Naive thymus-derived CD8-positive, alpha-beta T cell (primary cell): ENCODE results near the gene RHEB. TPM values are rescaled to one million over a fixed set of nuclear protein-coding genes. Genes with fewer than 3 reads are reported as not detected.

Source experiments
- ATAC-seq, 2 donors: fragments of 150-1000 bp; cut with Tn5 transposase in 1 of 2; sonication (Bioruptor Pico), chemical (Tn5 transposase) in 1 of 2; 1 replicate in 1 of 2; 2 replicates in 1 of 2; pipeline ENCODE4 v1.10.0; 2021; ENCODE audit warnings: mild to moderate bottlenecking in 2 of 2, moderate library complexity in 2 of 2
- POLR2A ChIA-PET: fragments of 350-600 bp; sonication (Branson Sonifier 250); formaldehyde crosslinking; loops from one replicate; lab custom pipeline; 2021; ENCODE audit warnings: antibody characterized with exemption; lab: Charles Lee
- DNase-seq, 10 donors: peaks; one replicate each; pipeline versions ENCODE4 v3.0.0 to v3.0.0-alpha.2; 2020 to 2022
- H3K27ac Mint-ChIP-seq, 10 donors: one replicate each; pipeline ENCODE4 v1.8.0; 2020 to 2022; ENCODE audit warnings: mild to moderate bottlenecking in 10 of 10, mixed read lengths in 10 of 10, moderate library complexity in 4 of 10, inconsistent platforms in 1 of 10
- H3K27me3 Mint-ChIP-seq, 5 donors: one replicate each; pipeline ENCODE4 v1.8.0; 2021 to 2022; ENCODE audit warnings: mixed read lengths in 5 of 5
- H3K36me3 Mint-ChIP-seq, 3 donors: one replicate each; pipeline ENCODE4 v1.8.0; 2020 to 2022; ENCODE audit warnings: mixed read lengths in 3 of 3, mild to moderate bottlenecking in 2 of 3, inconsistent platforms in 1 of 3
- H3K4me1 Mint-ChIP-seq, 4 donors: one replicate each; pipeline ENCODE4 v1.8.0; 2021 to 2022; ENCODE audit warnings: mixed read lengths in 4 of 4
- H3K4me3 Mint-ChIP-seq, 10 donors: one replicate each; pipeline ENCODE4 v1.8.0; 2020 to 2022; ENCODE audit warnings: mild to moderate bottlenecking in 10 of 10, mixed read lengths in 10 of 10, moderate library complexity in 6 of 10, inconsistent platforms in 1 of 10
- H3K9me3 Mint-ChIP-seq, 9 donors: one replicate each; pipeline ENCODE4 v1.8.0; 2020 to 2022; ENCODE audit warnings: mixed read lengths in 9 of 9, mild to moderate bottlenecking in 3 of 9, inconsistent platforms in 1 of 9, moderate library complexity in 1 of 9
- polyA plus RNA-seq, 3 donors: library from polyadenylated mRNA; unstranded; fragments of 300-500 nt; fragmentation: Illumina TruSeq; gene quantifications; one replicate each; pipeline ENCODE4 v1.2.3, GENCODE V29; 2021
- total RNA-seq, 8 experiments: library from RNA in 2 of 8; stranded (reverse) in 2 of 8; gene quantifications; one replicate each; pipeline ENCODE4 v1.2.3 and lab custom pipeline; 2021 to 2026

The RHEB gene
- total and polyA plus RNA-seq, 5 experiments from 2014 or later = 31.2 to 48.8 (median 43.7) TPM

DNA sequence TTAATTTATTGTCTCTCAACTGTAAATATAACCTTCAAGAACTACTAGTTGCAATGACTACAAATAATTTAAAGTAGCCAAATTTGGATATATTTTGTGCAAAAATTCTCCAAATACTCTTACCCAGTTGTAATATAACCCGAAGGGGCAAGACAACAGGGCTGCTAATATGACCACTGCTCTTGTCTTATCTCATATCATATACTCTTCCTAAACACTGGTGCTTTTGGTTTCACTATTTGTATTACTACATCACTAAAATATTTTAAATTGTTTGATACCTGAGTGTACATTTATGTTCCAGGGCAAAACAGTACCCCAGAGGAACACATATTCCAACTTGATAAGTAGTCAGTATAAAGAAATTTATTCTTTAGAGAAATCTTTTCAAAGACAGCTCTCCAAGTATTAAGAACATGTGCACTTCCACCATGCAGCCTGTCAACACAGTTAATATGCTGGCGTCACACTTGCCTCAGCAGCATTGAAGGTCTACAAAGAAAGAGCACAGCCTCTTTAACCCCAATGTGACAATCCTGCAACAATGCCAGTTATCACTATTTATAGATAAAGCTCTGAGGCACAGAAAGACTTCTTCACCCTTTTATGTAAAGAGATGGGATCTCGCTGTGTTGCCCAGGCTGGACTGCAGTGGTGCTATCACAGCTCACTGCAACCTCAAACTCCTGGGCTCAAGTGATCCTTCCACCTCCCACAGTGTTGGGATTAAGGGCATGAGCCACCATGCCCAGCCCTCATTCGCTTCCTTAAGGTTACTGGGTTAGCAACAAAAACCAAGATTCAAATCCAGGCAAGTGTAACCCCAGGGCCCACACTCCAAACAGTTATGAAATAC, 37.8 kb downstream of the RHEB start:
- Mint-ChIP-seq H3K27me3 (no peaks in the 10 kb centered on the region), H3K4me3 (no peak overlapping the region), H3K27ac (no peak overlapping the region), H3K4me1 (peaks cover 20 to 33% (median 24%) of the 10 kb centered on the region in 4 donors), H3K9me3 (no peaks in the 10 kb centered on the region), H3K36me3 (peaks cover 5 to 84% (median 10%) of the 10 kb centered on the region in 3 donors)
- POLR2A ChIA-PET = no interaction called here
- ATAC-seq (no peak), DNase-seq (no peak)

DNA sequence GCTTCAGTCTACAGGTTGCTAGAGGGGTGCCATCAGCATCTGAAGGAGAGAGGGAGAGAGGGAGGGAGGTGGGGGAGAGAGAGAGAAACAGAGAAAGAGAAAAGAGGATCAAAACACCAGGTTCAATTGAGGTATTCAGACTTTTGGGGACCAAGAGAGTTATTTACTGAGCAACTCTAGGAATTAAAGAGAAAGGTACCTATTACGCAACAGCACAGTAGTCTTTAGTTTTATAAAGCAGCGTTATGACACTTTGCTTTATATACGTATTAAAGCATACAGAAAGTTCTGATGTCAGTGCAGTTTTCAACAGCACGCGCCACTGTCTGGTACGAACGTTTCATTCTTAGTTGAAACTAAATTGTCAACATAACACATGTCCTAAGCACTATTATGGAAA, 41.8 kb downstream of the RHEB start:
- POLR2A ChIA-PET = interaction anchor here (0.7 kb wide), 1 partner anchor 16 kb away, joined by 3 read pairs; no protein-coding TSS in a partner anchor
- Mint-ChIP-seq H3K36me3 (peaks cover 2 to 68% (median 8%) of the 10 kb centered on the region in 3 donors), H3K9me3 (no peaks in the 10 kb centered on the region), H3K27ac (no peak overlapping the region), H3K27me3 (no peaks in the 10 kb centered on the region), H3K4me3 (no peak overlapping the region), H3K4me1 (peaks cover 10 to 21% (median 16%) of the 10 kb centered on the region in 4 donors)
- no peak for DNase-seq
- no peak for ATAC-seq

DNA sequence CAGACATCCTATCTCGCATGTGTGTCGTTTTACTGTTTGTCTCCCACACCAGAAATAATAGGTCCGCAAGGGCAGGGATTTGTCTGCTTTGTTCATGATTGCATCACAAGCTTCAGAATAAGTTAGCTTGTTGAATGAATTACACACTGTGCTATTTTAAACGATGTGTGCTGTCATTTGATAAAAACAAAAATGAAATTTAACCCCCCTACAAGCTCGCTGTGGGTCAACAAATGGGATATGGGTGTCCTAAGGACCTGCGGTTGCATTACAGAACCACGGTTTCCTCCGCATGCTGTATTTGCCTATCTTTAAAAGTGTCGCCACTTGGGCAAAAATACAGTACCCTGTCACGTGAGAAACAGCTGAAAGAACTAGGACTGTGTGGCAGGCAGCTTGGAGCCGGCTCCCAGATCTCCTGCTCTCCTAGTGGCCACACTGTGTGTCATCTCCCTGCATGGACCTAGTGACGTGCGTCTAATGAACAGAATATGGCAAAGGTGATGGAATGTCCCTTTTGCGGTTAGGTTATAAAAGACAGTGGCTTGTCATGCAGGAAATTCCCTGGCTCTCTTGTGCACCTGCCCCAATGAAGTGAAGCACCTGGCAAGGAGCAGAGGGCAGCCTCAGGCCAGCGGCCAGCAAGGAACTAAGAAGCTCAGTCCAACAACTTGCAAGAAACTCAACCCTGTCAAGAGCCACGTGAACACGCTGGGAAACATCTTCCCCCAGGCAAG, 46.9 kb downstream of the RHEB start:
- Mint-ChIP-seq H3K4me1 (peaks cover 27 to 48% (median 41%) of the 10 kb centered on the region in 4 donors), H3K9me3 (no peaks in the 10 kb centered on the region), H3K27ac (peak overlapping the region in 3 of 10 donors; percentile 22 to 74 (median 59)), H3K36me3 (peaks cover 6 to 80% (median 24%) of the 10 kb centered on the region in 3 donors), H3K4me3 (no peak overlapping the region), H3K27me3 (no peaks in the 10 kb centered on the region)
- POLR2A ChIA-PET = no interaction called here
- ATAC-seq (no peak), DNase-seq (no peak)

DNA sequence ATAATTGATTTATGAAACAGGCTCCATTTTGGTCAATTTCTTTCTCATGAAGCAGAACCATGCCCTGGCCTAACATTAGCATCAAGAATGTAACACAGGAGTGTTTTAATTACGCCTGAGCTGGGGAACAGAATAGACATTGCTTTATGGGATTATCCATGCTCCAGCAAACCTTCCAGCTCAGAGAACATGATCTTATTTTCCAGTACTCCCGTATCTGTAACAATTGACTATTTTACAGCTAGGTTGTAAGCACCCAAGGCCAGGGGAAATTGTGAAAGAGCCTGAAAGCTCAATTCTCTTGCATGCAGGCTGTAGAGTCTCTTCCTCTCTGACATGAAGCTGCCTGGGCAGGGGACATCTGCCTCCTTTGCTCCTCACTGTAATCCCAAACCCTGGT, 49.0 kb downstream of the RHEB start:
- Mint-ChIP-seq H3K27me3 (no peaks in the 10 kb centered on the region), H3K36me3 (peaks cover 7 to 80% (median 39%) of the 10 kb centered on the region in 3 donors), H3K4me3 (no peak overlapping the region), H3K4me1 (peaks cover 31 to 48% (median 41%) of the 10 kb centered on the region in 4 donors), H3K27ac (no peak overlapping the region), H3K9me3 (no peaks in the 10 kb centered on the region)
- DNase-seq = no peak
- ATAC-seq = no peak
- POLR2A ChIA-PET = interaction anchor here (0.5 kb wide), 1 partner anchor 52 kb away, joined by 6 read pairs; no protein-coding TSS in a partner anchor

DNA sequence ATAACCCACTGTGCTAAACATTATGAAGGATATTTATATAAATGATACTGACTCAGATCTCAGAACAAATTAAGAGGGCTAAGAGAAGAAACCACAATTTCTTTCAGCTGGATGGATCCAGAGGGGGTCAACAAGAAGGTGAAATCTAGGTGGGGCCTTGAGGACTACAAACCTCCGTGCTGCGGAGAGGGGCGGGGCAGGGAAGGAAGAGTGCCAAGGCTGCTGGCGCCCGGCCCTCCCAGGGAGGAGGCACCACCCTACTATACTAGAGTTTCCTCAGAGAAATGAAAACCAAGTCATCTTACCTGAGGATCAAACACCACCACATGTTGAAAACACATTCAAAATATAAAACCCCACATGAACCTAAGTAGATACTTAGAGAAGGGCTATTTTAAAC, 50.4 kb downstream of the RHEB start:
- no peak for DNase-seq
- Mint-ChIP-seq H3K36me3 (peaks cover 13 to 89% (median 52%) of the 10 kb centered on the region in 3 donors), H3K4me3 (peak overlapping the region in 1 of 10 donors; percentile 42), H3K27ac (peak overlapping the region in 7 of 10 donors; percentile 6 to 98 (median 71)), H3K4me1 (peaks cover 31 to 48% (median 41%) of the 10 kb centered on the region in 4 donors), H3K9me3 (peaks cover 0 to 4% (median 0%) of the 10 kb centered on the region in 9 donors), H3K27me3 (no peaks in the 10 kb centered on the region)
- POLR2A ChIA-PET = no interaction called here
- ATAC-seq = no peak

DNA sequence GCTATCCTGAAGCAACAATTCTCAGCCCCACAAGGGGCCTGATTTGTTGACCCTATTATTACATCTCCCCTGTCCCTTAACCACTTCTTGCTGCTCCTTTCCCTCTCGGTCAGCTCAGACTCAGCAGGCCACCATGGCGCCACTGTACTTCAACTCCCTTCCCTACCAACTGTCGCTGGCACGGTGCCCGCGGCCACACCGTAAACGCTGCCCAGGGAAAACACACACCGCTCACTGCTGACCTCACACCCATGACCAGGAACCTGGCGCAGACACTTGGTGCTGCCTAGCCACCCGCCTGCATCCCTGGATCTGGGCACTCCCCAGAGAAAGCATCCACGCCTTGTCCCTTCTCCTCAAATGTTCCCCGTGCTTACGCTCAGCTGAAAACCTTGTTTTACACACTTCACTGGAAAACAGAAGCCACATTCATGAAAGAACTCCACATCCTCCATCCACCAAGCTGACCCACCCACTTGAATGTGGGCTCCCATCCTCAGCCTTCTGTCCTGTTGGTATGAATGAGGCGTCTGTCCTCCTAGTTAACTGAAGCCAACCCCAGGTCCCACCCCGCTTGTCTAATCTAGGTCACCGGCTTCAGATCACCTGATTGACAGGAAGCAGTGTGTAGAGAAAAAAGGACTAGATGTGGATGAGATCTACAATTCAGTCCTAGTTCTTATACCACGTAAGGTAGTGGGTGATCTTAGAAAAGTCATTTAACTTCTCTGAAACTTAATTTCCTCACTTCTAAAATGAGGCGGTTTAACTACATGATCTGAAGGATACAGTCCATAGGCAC, 51.3 kb downstream of the RHEB start:
- Mint-ChIP-seq H3K9me3 (peaks cover 0 to 11% (median 8%) of the 10 kb centered on the region in 9 donors), H3K4me1 (peaks cover 27 to 46% (median 40%) of the 10 kb centered on the region in 4 donors), H3K4me3 (peak overlapping the region in 2 of 10 donors; percentile 10 to 59), H3K27ac (peak overlapping the region; percentile 31 to 98 (median 78)), H3K27me3 (no peaks in the 10 kb centered on the region), H3K36me3 (peaks cover 20 to 87% (median 53%) of the 10 kb centered on the region in 3 donors)
- DNase-seq (no peak), ATAC-seq (peak in 1 of 2 donors; percentile 70)
- POLR2A ChIA-PET = no interaction called here

DNA sequence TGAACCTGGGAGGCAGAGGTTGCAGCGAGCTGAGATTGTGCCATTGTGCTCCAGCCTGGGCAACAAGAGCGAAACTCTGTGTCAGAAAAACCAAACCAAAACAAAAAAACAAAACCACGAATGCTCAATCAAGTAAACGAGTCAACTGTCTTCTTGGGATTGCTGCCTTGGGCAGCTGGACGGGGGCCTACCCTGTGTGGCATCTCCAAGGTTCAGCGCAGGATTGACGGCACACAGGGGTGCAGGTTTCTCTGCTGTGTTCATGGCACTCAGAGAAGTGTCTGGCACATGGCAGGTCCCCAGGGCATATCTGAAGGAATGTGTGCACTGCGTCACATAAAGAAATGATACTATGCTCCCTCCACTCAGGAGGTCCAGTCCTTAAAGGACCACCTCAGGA, 54.5 kb downstream of the RHEB start:
- Mint-ChIP-seq H3K27ac (no peak overlapping the region), H3K4me1 (peaks cover 22 to 24% (median 23%) of the 10 kb centered on the region in 4 donors), H3K27me3 (peaks cover 0 to 4% (median 3%) of the 10 kb centered on the region in 5 donors), H3K9me3 (peaks cover 0 to 40% (median 20%) of the 10 kb centered on the region in 9 donors), H3K36me3 (peaks cover 35 to 63% (median 56%) of the 10 kb centered on the region in 3 donors), H3K4me3 (no peak overlapping the region)
- DNase-seq = no peak
- no peak for ATAC-seq
- POLR2A ChIA-PET = no interaction called here

DNA sequence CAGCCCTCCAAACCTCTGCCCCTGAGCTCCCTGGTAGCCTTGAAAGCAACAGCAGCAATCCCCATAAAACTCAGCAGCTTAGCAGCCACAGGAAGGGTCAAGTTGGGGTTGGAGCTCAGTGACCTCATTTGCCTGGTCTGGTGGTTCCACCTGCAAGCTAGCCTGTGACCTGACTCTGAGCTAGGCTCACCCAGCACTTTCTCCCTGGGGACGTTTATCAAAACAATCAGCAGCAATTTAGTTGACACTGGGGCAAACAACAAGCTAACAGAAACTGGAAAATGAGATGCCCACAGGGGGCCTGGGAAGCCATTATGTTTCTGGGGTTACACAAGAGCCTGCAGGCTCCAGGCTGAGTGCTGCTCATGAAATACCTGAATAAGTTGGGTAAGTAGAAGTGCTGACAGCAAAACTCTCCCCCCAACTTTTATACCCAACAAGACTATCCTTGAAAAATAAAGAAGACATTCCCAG, 57.4 kb downstream of the RHEB start:
- no peak overlapping the region for H3K4me3 Mint-ChIP-seq
- peaks cover 29 to 43% (median 34%) of the 10 kb centered on the region in 3 donors for H3K36me3 Mint-ChIP-seq
- H3K4me1 Mint-ChIP-seq = peaks cover 0 to 4% (median under 1%) of the 10 kb centered on the region in 4 donors
- H3K27me3 Mint-ChIP-seq = peaks cover 2 to 15% (median 4%) of the 10 kb centered on the region in 5 donors
- DNase-seq = no peak
- POLR2A ChIA-PET = interaction anchor here (0.6 kb wide), 1 partner anchor 34 kb away, joined by 7 read pairs; no protein-coding TSS in a partner anchor
- ATAC-seq = no peak
- H3K9me3 Mint-ChIP-seq = peaks cover 0 to 43% (median 20%) of the 10 kb centered on the region in 9 donors
- H3K27ac Mint-ChIP-seq = no peak overlapping the region

DNA sequence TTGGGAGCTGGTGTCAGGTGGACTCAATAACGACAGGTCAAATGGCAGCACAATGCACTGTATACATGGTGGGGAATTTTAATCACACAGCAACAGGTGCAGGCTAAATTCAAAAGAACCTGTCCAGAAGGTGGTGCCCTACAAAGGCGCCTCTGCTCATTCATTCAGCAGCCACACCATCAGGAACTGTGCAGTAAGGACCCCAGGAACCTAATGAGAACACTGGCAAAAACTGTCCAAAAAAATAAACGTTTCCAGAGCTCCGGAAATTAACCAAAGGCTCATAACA, 57.8 kb downstream of the RHEB start:
- peak overlapping the region in 1 of 10 donors; percentile 9 for H3K27ac Mint-ChIP-seq
- peaks cover 0 to 43% (median 20%) of the 10 kb centered on the region in 9 donors for H3K9me3 Mint-ChIP-seq
- H3K4me3 Mint-ChIP-seq = no peak overlapping the region
- POLR2A ChIA-PET = interaction anchor here (0.6 kb wide), 1 partner anchor 34 kb away, joined by 7 read pairs; no protein-coding TSS in a partner anchor
- H3K27me3 Mint-ChIP-seq = peaks cover 2 to 15% (median 4%) of the 10 kb centered on the region in 5 donors
- ATAC-seq = no peak
- peaks cover 29 to 38% (median 30%) of the 10 kb centered on the region in 3 donors for H3K36me3 Mint-ChIP-seq
- peaks cover 0 to 5% (median 2%) of the 10 kb centered on the region in 4 donors for H3K4me1 Mint-ChIP-seq
- DNase-seq = no peak

DNA sequence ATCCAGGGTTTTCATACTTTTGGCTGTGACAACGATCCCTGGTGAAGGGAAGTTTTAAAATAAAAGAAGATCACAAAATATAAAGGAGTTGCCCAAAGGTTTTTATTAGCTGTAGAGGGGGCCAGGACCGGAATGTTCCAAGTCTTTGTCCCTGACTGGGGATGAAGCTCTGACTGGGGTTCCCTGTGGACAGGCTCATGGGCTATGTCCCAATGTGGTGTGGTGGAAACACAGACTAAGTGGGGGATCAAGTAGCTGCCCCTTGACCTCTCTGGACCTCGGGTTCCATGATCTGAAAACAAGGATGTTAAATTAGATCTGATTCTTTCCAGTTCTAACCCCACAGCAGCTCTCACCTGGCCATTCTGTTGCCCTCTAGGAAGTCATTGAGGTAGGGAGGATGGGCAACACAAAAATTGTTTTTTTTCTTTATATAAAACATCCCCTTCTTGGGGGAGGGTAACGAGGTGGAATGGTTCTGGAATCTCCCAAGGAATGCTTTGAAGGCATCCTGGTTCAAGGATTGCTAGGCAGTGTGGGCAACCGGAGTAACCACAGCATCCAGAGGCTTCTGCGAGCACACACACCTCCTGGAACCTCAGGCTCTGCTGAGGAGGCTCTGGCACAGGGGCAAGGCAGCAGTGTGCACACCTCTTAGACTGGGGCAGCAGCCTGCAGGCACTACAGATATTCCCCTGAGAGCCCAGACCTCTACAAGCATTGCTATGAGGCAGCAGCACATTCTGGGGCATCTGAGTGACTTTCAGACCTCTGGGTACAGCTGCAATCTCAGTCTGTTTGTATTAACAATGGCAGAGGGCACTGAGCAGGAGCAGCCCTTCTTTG, 58.4 kb downstream of the RHEB start:
- H3K9me3 Mint-ChIP-seq = peaks cover 0 to 43% (median 20%) of the 10 kb centered on the region in 9 donors
- peaks cover 27 to 38% (median 29%) of the 10 kb centered on the region in 3 donors for H3K36me3 Mint-ChIP-seq
- H3K27ac Mint-ChIP-seq = no peak overlapping the region
- H3K4me3 Mint-ChIP-seq = no peak overlapping the region
- peaks cover 2 to 15% (median 4%) of the 10 kb centered on the region in 5 donors for H3K27me3 Mint-ChIP-seq
- DNase-seq (no peak), ATAC-seq (no peak)
- POLR2A ChIA-PET = interaction anchor here (0.6 kb wide), 1 partner anchor 33 kb away, joined by 7 read pairs; no protein-coding TSS in a partner anchor
- peaks cover 0 to 6% (median 2%) of the 10 kb centered on the region in 4 donors for H3K4me1 Mint-ChIP-seq

DNA sequence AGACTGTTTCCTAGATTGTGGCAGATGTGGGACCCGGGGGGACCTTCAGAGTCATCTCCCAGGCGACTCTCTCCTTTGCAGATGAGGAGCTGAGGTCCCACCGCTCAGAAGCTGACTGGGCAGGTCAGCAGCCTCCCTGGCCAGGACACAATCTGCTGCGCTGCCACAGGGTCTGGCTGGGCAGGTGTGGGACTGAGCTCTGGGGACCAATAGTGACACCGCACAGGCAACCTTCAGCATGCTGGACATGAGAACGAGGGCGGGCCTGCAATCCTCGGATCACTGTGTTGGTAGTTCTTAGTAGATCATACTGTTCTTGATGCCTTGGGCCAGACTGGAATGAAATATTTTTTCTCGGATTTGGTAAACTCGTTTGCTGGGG, 59.2 kb downstream of the RHEB start:
- Mint-ChIP-seq H3K27me3 (peaks cover 2 to 15% (median 4%) of the 10 kb centered on the region in 5 donors), H3K36me3 (peaks cover 18 to 30% (median 26%) of the 10 kb centered on the region in 3 donors), H3K4me3 (no peak overlapping the region), H3K9me3 (peaks cover 0 to 43% (median 20%) of the 10 kb centered on the region in 9 donors), H3K27ac (no peak overlapping the region), H3K4me1 (peaks cover 0 to 6% (median 2%) of the 10 kb centered on the region in 4 donors)
- POLR2A ChIA-PET = no interaction called here
- ATAC-seq (no peak), DNase-seq (no peak)
